Medulla oblongata (tissue), 1 donor: ENCODE data around the gene ARHGEF39.

Experiments used
- DNase-seq: peaks from one replicate; pipeline ENCODE4 v3.0.0-alpha.2; 2015; ENCODE audit errors: extremely low spot score

ARHGEF39 gene

GRCh38 chr9:35675204-35675603, 10.2 kb upstream of the ARHGEF39 start:
- no peak for DNase-seq

DNA sequence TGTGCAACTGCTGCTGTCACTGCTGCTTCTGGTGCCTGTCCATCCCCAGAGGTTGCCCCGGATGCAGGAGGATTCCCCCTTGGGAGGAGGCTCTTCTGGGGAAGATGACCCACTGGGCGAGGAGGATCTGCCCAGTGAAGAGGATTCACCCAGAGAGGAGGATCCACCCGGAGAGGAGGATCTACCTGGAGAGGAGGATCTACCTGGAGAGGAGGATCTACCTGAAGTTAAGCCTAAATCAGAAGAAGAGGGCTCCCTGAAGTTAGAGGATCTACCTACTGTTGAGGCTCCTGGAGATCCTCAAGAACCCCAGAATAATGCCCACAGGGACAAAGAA, 9.0 kb upstream of the ARHGEF39 start:
- DNase-seq = no peak

GRCh38 chr9:35673132-35674024, 8.4 kb upstream of the ARHGEF39 start, which contains the start of gene CA9:
Gene CA9 (plus strand): TSS chr9:35673928. CDS start chr9:35673960, 32 bp downstream.
- DNase-seq = peak; percentile 47

DNA sequence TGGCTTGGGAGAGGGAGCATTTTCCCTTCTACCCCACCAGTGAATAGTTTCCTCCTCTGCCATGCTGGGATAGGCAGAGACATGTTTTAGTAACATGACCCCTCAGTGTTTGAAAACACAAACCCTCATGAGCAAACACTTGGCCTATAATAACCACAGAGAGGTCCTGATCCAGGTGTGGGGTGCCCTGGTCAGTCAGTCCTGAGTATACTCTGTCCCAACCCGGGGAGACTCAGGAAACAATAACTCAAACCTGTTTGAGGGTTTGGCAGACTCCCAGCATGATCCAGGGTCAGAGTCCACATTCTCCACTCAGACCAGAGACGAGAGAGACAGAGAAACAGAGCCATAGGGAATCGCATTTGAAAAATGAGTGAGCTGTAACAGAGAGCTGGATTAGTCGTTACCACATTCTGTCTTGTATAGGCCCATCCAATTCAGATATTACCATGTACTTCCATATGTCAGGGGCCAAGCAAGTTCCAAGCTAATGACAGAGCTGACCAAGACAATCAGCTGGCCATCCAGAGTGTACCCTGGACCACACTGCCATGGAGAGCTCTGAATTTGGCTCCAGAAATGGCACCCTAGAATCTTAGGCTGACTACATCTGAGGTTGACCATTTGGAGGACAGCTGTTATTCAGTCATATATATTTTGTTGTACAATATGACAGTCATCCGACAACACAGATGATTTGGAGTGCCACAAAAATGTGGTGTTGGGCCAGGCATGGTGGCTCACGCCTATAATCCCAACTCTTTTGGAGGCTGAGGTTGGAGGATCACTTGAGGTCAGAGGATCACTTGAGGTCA, 4.5 kb upstream of the ARHGEF39 start:
- DNase-seq = no peak

DNA sequence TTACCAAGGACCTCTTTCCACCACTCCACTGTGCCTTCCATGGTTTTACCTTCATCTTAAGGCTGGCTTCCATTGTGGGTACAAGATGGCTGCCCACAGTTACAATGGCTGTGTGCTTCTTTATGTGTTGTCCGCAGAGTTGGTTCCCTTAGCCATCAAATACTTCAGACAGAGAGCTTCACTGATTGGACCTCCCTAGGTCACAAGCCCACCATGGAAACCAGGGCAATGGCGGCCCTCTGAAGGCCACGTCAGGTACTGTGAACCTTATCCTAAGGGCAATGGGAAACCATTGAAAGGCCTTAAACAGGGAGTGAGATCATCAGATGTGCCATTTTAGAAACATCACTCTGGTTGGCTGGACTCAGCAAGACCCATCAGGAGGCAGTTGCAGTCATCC, 2.9 kb upstream of the ARHGEF39 start:
- DNase-seq = no peak

- DNase-seq = no peak
Observed at GRCh38 chr9:35666549-35666948, 1.6 kb upstream of the ARHGEF39 start.

DNA sequence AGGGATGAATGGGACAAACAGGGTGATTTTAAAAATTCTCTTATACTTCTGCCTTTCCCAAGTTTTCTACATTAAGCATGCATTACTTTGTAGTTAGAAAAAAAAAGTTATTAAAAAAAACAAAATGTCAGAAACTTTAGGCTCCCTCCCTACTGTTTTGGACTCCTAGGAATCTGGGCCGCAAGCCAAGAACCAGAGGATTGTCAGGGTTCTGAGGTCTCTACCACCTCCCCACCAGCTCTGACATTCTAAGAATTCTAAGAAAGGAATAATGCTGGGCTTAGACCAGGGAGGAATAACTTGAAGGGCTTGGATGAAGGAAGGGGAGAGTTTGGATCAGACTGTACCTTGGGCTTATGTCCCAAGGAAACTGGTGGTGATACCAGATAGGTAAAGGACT, 1.1 kb upstream of the ARHGEF39 start:
- DNase-seq = no peak

DNA sequence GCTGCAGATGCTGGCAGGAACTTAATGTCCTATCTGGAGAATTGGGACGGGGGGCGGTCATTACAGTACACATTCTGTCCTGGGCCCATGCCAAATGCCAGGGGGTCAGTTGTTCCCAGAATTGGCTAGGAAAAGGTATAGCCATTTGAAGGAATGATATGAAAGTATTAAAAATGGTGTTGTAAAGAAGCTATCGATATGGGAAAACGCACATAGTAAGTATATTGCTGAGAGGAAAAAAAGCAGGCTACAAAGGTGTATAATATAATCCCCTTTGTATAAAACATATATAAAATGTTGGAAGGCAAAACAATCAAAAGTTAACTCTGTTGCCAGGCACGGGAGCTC, 450 bp upstream of the ARHGEF39 start:
- no peak for DNase-seq

DNA sequence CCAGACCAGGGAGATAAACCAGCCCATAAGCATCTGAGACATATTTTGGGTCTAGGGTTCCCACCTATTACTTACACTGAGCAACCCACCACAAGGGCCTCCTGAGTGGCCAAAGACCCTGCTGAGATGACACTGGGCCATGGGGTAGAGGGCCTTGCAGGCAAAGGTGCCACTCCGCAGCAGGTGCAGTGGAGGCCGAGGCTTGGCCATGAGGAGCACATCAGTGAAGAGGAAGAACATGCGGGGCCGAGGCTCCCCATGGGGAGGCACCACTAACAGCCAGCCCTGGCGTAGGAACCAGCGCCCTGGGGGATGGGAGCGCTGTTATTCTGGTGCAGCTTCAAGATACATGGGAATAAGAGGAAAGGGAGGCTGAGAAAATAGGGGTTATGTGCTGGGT, 2.6 kb downstream of the ARHGEF39 start:
- no peak for DNase-seq

- no peak for DNase-seq
Observed at GRCh38 chr9:35661756-35662350, 3.1 kb downstream of the ARHGEF39 start.

DNA sequence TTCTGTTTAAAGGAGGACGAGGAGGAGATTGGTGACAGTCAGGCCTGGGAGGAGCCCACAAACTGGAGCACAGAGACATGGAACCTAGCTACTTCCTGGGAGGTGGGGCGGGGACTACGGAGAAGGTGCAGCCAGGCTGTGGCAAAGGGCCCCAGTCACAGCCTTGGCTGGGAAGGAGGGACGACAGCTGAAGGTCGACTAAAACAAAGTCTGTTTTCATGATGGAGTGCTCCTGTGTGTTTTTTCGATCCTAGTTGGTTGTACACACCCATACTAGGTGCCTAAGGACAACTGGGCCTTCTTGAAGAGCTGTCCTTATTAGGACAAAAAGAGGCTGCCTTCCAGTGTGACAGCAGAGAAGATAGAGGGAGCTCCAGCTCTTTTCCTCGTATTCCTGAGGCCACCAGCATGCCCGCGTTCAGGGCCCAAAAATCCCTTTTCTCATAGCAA, 4.0 kb downstream of the ARHGEF39 start:
- DNase-seq = peak; percentile 41

DNA sequence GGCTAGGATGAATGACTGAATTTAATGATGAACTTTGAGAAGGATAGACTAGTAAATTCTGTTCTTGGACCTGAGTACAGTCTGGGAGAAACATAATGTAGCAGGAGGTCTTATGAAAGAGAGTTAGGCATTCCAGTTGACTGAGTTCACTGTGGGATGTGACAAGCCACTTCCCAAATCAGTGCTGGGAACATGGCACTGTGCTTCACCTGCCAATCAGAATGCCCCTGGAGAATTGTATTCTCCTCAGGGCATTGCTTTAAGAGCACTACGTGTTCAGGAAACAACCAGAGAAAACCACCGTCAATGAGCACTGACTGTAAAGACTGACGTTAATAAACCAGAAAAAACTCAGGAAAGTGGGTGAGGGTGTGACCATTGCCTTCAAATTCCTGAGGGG, 5.7 kb downstream of the ARHGEF39 start:
- DNase-seq = no peak

- DNase-seq = no peak
Observed at GRCh38 chr9:35658968-35659220, 6.1 kb downstream of the ARHGEF39 start.

GRCh38 chr9:35658137-35658967, 6.6 kb downstream of the ARHGEF39 start, which contains the start of gene CCDC107:
Gene CCDC107 (plus strand): TSS chr9:35658292. CDS start chr9:35658380, 88 bp downstream.
- peak; percentile 96 for DNase-seq

DNA sequence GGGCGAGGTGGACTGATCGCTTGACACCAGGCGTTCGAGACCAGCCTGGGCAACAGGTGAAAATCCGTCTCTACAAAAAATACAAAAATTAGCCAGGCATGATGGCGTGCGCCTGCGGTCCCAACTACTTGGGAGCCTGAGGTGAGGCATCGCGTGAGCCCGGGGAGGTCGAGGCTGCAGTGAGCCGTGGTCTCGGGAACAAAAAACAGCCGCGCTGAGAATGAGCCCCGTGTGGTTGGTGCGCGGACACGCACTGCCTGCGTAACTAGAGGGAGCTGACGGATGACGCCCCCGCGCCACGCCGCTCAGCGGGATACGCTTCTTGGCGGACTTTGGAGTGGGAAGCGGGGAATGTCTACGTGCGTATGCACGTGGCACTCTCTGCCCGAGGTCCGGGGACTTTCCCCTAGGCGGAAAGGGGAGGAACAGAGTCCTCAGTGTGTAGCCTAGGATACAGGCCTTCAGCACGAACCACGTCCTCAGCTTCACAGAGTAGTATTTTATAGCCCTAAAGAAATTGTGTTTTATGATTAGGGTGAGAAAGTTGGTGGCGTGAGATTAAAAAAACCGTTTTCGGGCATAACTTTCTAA, 7.4 kb downstream of the ARHGEF39 start, which contains the start of gene RMRP:
RMRP (minus strand) TSS at position 474 of the 591 bp plus-strand sequence.
- DNase-seq = peak; percentile 99

- DNase-seq = no peak
Observed at GRCh38 chr9:35656831-35657545, 8.0 kb downstream of the ARHGEF39 start.

- DNase-seq = no peak
Observed at GRCh38 chr9:35656348-35656747, 8.6 kb downstream of the ARHGEF39 start.

DNA sequence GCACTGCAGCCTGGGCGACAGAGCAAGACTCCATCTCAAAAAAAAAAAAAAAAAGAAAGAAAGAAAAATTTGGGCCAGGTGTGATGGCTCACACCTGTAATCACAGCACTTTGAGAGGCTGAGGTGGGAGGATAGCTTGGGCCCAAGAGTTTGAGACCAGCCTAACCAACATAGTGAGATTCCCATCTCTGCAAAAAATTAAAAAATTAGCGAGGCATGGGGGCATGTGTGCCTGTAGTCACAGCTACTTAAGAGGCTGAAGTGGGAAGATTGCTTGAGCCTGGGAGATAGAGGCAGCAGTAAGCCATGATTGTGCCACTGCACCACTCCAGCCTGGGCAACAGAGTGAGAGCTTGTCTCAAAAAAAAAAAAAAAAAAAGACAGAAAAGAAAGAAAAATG, 11.4 kb downstream of the ARHGEF39 start:
- DNase-seq = no peak

DNA sequence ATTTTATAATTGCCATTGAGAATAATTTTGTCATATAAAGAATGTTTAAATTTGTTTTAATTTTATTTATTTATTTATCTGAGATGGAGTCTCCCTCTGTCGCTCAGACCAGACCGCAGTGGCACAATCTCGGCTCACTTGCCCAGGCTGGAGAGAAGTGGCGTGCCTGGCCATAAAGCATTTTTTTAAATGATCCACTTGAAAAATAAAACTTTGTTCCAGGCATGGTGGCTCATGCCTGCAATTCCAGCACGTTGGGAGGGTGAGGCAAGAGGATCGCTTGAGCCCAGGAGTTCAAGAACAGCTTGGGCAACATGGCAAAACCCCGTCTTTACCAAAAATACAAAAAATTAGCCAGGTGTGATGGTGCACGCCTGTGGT, 12.2 kb downstream of the ARHGEF39 start:
- no peak for DNase-seq

DNA sequence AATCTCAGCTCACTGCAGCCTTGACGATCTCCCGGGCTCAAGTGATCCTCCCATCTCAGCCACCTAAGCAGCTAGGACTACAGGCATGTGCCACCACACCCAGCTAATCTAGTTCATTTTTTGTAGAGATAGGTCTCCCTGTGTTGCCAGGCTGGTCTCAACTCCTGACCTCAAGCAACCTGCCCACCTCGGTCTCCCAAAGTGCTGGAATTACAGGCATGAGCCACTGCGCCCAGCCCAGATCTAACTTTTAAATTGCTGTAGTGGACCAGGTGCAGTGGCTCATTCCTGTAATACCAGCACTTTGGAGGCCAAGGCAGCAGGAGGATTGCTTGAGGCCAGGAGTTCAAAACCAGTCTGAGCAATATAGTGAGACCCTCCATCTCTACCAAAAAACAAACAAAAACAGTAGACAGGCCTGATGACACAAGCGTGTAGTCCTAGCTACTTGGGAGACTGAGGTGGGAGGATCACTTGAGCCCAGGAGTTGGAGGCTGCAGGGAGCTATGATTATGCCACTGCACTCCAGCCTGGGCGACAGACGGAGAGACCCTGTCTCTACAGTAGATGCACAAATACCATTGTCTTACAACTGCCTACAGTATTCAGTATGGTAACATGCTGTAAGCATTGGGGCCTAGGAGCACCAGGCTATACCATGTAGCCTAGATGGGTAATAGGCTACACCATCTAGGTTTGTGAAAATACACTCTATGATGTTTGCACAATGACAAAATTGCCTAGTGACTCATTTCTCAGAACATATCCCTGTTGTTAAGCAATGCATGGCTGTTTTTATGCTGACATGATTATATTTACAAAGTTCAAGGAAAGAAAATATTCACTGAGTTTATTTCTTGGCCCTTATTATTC, 12.8 kb downstream of the ARHGEF39 start:
- no peak for DNase-seq
